ENCODE data around the gene HTR5A. TPM values are rescaled to one million over a fixed set of nuclear protein-coding genes. Genes with fewer than 3 reads are reported as not detected.

Gene HTR5A
- total RNA-seq, 4 donors from 2014 or later = not detected

GRCh38 chr7:155084969-155085368 is 14.8 kb downstream of the HTR5A start:
- no peak for TF ChIP-seq CTCF (IDR thresholded peaks at IDR 0.05; ENCODE audit: low read depth)

- no peak for TF ChIP-seq CTCF (IDR thresholded peaks at IDR 0.05; ENCODE audit: low read depth)
Measured at GRCh38 chr7:155090684-155091083, 20.6 kb downstream of the HTR5A start.

- TF ChIP-seq CTCF (IDR thresholded peaks at IDR 0.05; ENCODE audit: low read depth) = no peak
Measured at GRCh38 chr7:155093596-155093995, 23.5 kb downstream of the HTR5A start.

- no peak for TF ChIP-seq CTCF (IDR thresholded peaks at IDR 0.05; ENCODE audit: low read depth)
Measured at GRCh38 chr7:155094636-155095135, 24.6 kb downstream of the HTR5A start.

GRCh38 chr7:155097338-155097737 is 27.2 kb downstream of the HTR5A start:
- no peak for TF ChIP-seq CTCF (IDR thresholded peaks at IDR 0.05; ENCODE audit: low read depth)

GRCh38 chr7:155103839-155104238 is 33.7 kb downstream of the HTR5A start:
- no peak for TF ChIP-seq CTCF (IDR thresholded peaks at IDR 0.05; ENCODE audit: low read depth)

GRCh38 chr7:155104913-155105312 is 34.8 kb downstream of the HTR5A start:
- no peak for TF ChIP-seq CTCF (IDR thresholded peaks at IDR 0.05; ENCODE audit: low read depth)
